Central memory CD4-positive, alpha-beta T cell (primary cell): ENCODE measurements around the gene FGD2.

ENCODE experiments used
- DNase-seq: peaks from one replicate; pipeline ENCODE4 v3.0.0; 2022
- total RNA-seq, 3 experiments: gene quantifications; one replicate each; lab custom pipeline; 2026; lab: John Stamatoyannopoulos, UW

Gene FGD2
- 0.04 to 0.96 (median 0.27) reads per million in 3 experiments for total RNA-seq

GRCh38 chr6:37005061-37005810 is at the start of gene FGD2:
Gene FGD2, plus strand, starts transcription at chr6:37005655. Its CDS starts 163 bp downstream, at chr6:37005818.
- DNase-seq: no peak

GRCh38 chr6:36955671-36956445 is 49.6 kb upstream of the FGD2 start:
- DNase-seq: no peak

- DNase-seq: no peak
Measured at GRCh38 chr6:36956446-36956820, 49.0 kb upstream of the FGD2 start.

GRCh38 chr6:36957773-36958271 is 47.6 kb upstream of the FGD2 start:
- no peak for DNase-seq

- DNase-seq: no peak
Measured at GRCh38 chr6:36958775-36959554, 46.5 kb upstream of the FGD2 start.

- no peak for DNase-seq
Measured at GRCh38 chr6:36959555-36960250, 45.8 kb upstream of the FGD2 start.

- no peak for DNase-seq
Measured at GRCh38 chr6:36961441-36962435, 43.7 kb upstream of the FGD2 start.

GRCh38 chr6:36962874-36963273 is 42.6 kb upstream of the FGD2 start:
- peak; percentile 81 for DNase-seq

- DNase-seq: peak; percentile 38
Measured at GRCh38 chr6:36963451-36964290, 41.8 kb upstream of the FGD2 start.

- no peak for DNase-seq
Measured at GRCh38 chr6:36964349-36964748, 41.1 kb upstream of the FGD2 start.

GRCh38 chr6:36964908-36965307 is 40.5 kb upstream of the FGD2 start:
- DNase-seq: no peak

GRCh38 chr6:36967301-36967700 is 38.2 kb upstream of the FGD2 start:
- DNase-seq: no peak

- DNase-seq: no peak
Measured at GRCh38 chr6:36967757-36968156, 37.7 kb upstream of the FGD2 start.

GRCh38 chr6:36968266-36968977 is 37.0 kb upstream of the FGD2 start:
- DNase-seq: no peak

- DNase-seq: no peak
Measured at GRCh38 chr6:36969240-36969691, 36.2 kb upstream of the FGD2 start.

- no peak for DNase-seq
Measured at GRCh38 chr6:36969988-36970891, 35.2 kb upstream of the FGD2 start.

GRCh38 chr6:36970892-36971842 is 34.3 kb upstream of the FGD2 start:
- DNase-seq: no peak
